GM18520 (cell line): Measurements from ENCODE around the gene ACR.

Source experiments
- ATAC-seq: cut with Tn5 transposase; IDR thresholded peaks from one replicate; pipeline ENCODE4 v1.9.1; 2021; ENCODE audit not compliant: unreplicated experiment

ACR gene

GRCh38 chr22:50737728-50738648 is at the start of gene ACR:
Gene ACR, plus strand, starts transcription at chr22:50738204. Its CDS starts 32 bp downstream, at chr22:50738236.
- no peak for ATAC-seq

DNA sequence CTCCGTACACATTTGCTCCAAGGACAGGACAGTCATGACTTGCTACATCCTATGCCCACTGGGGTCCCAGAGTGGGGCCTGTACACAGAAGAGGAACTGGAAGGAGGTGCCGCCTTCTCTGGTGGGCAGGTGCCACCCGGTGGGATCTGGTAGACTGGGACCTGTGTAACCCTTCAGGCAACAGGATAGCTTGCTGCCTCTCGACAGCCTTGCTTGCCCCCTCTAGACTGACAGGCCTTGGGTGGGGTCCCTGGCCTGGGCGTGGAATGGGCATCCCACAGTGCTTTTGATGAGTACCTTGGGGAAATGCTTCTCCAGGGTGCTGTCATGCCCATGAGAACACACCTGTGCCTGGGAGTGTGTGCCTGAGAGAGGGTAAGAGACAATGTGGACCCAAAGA is 49.6 kb upstream of the ACR start:
- no peak for ATAC-seq

DNA sequence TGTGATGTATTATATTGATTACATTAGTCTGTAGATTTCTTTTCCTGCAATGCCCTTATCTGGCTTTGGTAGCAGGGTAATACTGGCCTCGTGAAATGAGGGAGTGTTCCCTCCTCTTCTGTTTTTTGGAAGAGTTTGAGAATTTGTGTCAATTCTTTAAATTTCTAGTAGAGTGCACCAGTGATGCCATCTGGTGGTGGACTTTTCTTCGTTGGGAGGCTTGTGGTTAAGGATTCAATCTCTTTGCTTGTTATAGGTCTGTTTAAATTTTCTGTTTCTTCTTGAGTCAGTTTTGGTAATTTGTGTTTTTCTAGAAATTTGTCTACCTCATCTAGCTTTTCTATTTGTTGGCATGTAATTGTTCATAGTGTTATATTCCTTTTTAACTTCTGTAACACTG is 46.5 kb upstream of the ACR start:
- no peak for ATAC-seq

- no peak for ATAC-seq
Measured at GRCh38 chr22:50693462-50693861, 44.5 kb upstream of the ACR start.

DNA sequence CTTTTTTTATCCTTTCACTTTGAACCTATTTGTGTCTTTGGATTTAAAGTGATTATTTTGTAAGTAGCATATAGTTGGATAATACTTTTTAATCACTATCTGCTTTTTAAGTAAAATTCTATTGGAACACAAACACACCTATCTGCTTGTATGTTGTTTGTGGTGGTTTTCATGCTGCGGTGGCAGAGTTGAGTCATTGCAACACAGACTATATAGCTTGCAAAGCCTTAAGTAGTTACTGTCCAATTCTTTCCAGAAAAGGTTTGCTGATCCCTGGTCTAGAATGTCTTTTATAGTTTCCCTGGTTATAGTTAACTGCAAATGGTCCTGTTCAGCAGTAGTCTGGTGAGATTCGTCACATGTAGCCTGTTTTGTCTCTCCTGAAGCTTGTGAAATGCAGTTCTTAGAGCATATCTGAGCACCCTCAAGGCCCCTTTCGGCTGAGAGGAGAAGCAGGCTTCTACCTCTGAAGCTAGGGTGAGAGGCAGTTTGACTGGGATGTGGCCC is 43.9 kb upstream of the ACR start:
- no peak for ATAC-seq

DNA sequence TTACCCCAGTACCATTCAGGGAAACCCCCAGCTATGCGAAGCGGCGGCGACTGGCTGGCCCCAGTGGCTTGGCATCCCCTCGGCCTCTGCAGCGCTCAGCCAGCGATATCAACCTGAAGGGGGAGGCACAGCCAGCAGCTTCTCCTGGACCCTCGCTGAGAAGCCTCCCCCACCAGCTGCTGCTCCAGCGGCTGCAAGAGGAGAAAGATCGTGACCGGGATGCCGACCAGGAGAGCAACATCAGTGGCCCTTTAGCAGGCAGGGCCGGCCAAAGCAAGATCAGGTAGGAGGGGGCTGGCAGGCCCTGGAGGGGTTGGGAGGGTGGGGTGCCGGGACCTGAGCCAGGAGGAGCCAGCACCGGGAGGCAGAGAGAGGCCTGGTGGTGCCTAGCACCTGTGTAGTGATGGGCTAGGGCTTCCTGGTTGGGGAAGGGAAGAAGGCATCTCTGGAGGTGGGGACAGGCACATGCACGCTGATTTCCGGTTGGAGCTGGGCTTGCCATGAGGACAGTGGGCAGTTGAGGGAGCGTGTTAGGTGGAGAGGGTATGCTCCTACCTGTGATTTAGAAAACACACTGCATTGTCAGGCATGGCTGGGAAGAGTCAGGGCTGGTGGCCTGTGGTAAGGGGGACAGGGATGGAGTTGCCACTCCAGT is 43.1 kb upstream of the ACR start:
- no peak for ATAC-seq

- no peak for ATAC-seq
Measured at GRCh38 chr22:50695421-50696250, 42.4 kb upstream of the ACR start.

- no peak for ATAC-seq
Measured at GRCh38 chr22:50696251-50696798, 41.7 kb upstream of the ACR start.

DNA sequence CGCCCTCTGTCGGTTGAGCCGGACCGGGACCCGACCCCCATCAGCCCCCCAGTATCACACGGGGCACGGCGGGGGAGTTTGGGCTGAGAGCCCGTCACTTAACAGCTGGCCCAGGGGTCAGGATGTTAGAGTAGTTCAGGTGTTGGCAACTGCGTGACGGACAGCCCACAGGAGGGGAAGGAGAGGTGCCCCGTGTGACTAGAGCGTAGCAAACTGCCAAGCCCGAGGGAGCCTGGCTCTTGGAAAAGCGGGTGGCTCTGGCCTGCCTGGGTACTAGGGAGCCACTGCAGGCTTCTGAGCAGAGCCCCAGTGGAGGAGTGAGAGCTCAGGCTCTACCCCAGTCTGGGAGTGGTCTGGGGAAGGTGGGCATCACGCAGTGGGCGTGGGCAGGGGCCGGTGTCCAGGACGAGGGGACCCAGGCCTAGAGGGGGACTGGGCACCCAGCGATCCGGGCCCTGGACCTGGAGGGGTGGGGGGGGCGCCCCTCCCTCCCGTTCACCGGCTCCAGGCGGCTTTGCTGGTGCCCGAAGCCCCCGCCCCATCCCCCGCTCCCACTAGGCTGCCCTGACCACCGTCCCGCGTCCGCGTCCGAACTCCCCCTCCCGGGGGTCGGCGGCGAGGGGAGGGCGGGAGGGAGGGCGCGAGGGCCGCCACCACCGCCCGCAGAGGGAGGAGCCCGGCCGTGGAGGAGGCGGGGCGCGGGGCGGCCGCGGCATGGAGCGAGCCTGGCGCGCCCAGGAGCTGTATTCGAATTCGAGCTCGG is 41.0 kb upstream of the ACR start:
- ATAC-seq, result no peak

GRCh38 chr22:50697667-50698506 is 40.1 kb upstream of the ACR start:
- no peak for ATAC-seq

DNA sequence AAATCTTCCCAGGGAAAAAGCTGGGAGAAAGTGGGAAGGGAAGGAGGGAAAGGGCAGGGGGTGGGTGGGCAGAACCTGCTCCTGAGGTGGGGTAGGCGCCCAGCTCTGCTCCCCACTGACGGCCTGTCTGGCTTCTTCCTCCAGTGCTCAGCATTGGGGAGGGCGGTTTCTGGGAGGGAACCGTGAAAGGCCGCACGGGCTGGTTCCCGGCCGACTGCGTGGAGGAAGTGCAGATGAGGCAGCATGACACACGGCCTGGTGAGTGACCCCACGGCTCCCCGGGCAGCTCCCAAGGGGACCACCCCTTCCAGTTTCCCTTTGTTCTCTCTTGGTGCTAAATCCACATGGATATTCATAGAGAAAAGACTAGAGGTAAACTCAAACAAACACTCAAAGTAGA is 39.5 kb upstream of the ACR start:
- no peak for ATAC-seq

- ATAC-seq, result no peak
Measured at GRCh38 chr22:50699001-50699755, 38.8 kb upstream of the ACR start.

GRCh38 chr22:50699756-50700386 is 38.1 kb upstream of the ACR start:
- ATAC-seq, result no peak

- ATAC-seq, result no peak
Measured at GRCh38 chr22:50700387-50701075, 37.5 kb upstream of the ACR start.

DNA sequence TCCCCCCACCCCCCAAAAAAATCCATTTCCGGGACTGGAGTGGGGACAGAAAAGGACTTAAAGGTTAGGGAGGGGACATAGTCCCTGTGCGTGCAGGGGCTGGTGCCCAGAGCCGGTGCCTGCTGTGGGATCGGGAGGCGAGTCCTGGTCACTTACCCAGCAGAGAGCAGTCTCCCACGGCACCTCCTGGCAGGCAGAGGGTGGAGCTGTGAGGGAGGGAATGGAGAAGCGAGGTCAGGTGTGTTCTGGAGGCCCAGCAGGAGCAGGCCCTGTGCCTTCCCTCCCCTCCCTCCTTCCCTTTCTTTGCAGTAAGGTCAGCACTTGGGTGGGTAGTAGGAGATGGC is 37.0 kb upstream of the ACR start:
- ATAC-seq, result no peak

- ATAC-seq, result no peak
Measured at GRCh38 chr22:50701428-50702154, 36.4 kb upstream of the ACR start.

- no peak for ATAC-seq
Measured at GRCh38 chr22:50702261-50702671, 35.7 kb upstream of the ACR start.
